ENCODE data around the gene SRM.
"Not testable (repeated sequence)": the region's sequence is repeated elsewhere in the genome, so short reads cannot be mapped to it uniquely, and the experiment has no call there.

The SRM gene

GRCh38 chr1:11044086-11044848 is 15.6 kb downstream of the SRM start:
- FAIRE-seq, result no peak

GRCh38 chr1:11042995-11043874 is 16.6 kb downstream of the SRM start:
- FAIRE-seq, result no peak

- FAIRE-seq, result no peak
Observed at GRCh38 chr1:11042065-11042464, 17.8 kb downstream of the SRM start.

DNA sequence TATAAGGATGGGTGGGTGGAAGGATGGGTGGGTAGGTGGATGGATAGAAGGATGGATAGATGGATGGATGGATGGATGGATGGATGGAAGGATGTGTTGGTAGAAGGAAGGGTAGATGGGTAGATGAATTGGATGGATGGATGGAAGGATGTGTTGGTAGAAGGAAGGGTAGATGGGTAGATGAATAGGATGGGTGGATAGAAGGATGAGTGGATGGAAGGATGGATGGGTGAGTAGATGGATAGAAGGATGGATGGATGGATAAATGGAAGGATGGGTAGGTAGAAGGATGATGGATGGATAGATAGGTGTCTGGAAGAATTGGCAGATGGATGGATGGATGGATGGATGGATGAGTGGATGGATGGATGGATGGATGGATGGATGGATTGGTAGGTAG is 18.8 kb downstream of the SRM start:
- no peak for FAIRE-seq

- not testable (repeated sequence) for FAIRE-seq
Observed at GRCh38 chr1:11040105-11040429, 19.8 kb downstream of the SRM start.

DNA sequence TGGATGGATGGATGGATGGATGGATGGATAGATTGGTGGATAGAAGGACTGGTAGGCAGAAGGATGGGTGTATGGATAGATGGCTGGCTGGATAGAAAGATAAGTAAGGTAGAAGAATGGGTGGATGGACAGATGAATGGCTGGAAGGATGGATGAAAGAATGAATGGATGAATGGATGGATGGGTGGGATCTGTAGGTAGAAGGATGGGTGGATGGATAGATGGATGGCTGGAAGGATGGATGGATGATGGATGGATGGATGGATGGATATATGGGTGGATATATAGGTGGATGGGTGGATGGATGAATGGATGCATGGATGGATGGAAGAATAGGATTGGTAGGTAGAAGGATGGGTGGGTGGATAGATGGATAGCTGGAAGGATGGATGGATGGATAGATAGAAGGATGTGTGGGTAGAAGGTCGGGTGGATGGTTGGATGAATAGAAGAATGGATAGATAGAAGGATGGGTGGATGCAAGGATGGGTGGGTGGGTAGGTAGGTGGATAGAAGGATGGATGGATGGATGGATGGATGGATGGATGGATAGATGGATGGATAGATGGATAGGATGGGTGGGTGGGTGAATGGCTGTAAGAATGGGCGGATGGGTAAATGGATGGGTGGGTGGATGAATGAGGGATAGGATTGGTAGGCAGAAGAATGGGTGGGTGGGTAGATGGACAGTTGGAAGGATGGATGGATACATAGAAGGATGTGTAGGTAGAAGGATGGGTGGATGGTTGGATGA is 20.3 kb downstream of the SRM start:
- no peak for FAIRE-seq

GRCh38 chr1:11037740-11038182 is 22.1 kb downstream of the SRM start:
- FAIRE-seq, result peak; percentile 97

- FAIRE-seq, result not testable (repeated sequence)
Observed at GRCh38 chr1:11037019-11037739, 22.6 kb downstream of the SRM start.

- FAIRE-seq, result no peak
Observed at GRCh38 chr1:11031624-11032262, 28.1 kb downstream of the SRM start.

GRCh38 chr1:11030865-11031264 is 29.0 kb downstream of the SRM start:
- FAIRE-seq, result no peak

DNA sequence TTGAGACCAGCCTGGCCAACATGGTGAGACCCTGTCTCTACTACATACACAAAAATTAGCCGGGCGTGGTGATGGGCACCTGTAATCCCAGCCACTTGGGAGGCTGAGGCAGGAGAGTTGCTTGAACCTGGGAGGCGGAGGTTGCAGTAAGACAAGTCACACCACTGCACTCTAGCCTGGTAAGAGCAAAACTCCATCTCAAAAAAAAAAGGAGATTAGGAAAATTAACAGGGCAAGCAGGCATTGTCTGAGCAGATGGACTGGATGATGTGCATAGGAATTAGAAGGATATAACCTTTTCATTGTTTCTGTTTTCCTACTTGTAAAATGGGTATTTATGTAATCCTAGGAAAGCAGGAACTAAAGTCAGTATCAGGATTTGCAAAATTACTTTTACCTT is 31.8 kb downstream of the SRM start:
- no peak for FAIRE-seq

GRCh38 chr1:11027316-11027715 is 32.5 kb downstream of the SRM start:
- no peak for FAIRE-seq

DNA sequence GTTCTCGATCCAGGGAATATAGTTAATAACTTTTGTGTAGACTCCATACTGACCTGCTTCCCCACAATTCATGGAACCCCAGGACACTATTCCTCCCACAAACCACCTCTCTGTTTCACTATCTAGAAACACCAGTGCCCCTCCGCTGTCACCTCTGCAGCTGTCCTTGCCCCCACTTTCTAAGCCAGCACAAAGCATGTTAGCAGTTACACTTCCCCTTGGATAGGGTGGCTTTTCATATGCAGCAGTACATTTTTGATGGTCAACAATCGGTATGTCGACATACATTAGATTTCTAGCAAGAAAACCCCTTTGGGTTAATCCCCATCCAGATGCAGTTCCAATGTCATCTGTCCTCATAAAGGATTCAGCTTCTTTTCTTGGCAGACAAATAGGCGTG is 32.9 kb downstream of the SRM start:
- no peak for FAIRE-seq

- no peak for FAIRE-seq
Observed at GRCh38 chr1:11026052-11026451, 33.8 kb downstream of the SRM start.

GRCh38 chr1:11025618-11026017 is 34.2 kb downstream of the SRM start:
- FAIRE-seq, result no peak

- no peak for FAIRE-seq
Observed at GRCh38 chr1:11024874-11025203, 35.0 kb downstream of the SRM start.

DNA sequence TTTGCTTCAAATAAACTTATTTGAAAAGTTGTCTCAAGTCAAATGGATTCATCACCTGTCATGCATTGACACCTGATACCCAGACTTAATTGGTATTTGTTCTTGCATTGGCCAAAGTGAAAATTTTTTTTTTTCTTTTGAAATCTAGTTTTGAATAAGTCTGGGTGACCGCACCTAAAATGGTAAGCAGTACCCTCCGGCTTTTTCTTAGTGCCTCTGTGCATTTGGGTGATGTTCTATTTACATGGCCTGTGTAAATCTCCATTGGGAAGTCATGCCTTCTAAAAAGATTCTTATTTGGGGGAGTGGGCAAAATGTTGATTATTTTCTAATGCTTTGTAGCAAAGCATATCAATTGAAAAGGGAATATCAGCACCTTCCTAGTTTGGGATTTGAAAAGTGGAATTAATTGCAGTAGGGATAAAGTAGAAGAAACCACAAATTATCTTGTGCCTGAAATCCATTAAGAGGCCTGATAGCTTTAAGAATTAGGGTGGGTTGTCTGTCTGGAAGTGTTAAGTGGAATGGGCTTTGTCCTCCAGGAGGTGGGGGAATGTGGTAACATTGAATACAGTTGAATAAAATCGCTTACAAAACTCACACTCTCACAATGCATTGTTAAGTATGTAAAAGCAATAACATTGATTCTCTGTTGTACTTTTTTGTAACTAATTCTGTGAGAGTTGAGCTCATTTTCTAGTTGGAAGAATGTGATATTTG is 35.5 kb downstream of the SRM start:
- no peak for FAIRE-seq

DNA sequence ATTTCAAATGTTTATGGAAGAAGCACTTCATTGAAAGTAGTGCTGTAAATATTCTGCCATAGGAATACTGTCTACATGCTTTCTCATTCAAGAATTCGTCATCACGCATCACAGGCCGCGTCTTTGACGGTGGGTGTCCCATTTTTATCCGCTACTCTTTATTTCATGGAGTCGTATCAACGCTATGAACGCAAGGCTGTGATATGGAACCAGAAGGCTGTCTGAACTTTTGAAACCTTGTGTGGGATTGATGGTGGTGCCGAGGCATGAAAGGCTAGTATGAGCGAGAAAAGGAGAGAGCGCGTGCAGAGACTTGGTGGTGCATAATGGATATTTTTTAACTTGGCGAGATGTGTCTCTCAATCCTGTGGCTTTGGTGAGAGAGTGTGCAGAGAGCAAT is 36.6 kb downstream of the SRM start:
- FAIRE-seq, result no peak

DNA sequence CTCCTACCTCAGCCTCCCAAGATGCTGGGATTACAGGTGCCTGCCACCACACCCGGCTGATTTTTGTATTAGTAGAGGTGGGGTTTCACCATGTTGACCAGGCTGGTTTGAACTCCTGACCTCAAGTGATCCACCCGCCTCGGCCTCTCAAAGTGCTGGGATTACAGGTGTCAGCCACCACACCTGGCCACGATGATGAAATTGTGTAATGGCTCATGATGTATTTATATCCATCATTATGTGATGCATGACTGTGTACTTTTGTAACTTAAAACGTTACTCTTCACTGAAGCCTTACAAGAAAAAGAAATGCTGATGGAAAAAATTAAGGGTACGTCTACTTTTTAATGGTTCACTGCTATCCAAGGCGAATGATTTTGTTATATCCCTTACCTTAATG is 39.8 kb downstream of the SRM start:
- no peak for FAIRE-seq

DNA sequence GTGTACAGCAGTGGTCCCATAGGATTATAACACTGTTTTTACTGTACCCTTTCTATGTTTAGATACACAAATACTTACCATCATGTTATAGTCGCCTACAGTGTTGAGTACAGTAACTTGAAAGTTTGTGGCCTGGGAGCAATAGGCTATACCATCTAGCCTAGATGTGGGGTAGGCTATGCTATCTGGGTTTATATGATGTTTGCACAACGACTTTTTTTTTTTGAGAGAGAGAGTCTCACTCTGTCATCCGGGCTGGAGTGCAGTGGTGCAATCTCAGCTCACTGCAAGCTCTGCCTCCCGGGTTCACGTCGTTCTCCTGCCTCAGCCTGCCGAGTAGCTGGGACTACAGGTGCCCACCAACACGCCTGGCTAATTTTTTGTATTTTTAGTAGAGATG is 40.5 kb downstream of the SRM start:
- not testable (repeated sequence) for FAIRE-seq

DNA sequence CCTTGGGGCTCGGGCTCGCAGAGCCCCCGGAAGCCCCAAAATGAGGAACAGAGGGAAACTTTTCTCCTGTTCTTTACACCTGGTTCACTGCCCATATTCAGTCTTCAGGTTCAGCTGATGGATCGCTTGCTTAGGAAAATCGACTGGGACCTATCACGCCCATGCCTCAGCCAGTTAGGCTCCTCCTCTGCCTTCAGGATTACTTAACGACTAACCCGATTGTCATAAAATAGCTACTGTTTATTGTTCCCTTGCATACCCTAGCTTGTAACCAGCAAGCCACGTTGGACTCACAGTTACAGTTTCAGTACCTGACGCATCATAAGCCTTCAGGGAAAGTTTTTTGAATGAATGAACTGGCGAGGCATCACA is 46.7 kb downstream of the SRM start:
- FAIRE-seq, result no peak

Measured in G401.6 (cell line).